GM18951 (cell line): ENCODE data around the gene TEX54.

ENCODE experiments used
- POLR2A ChIP-seq: IDR thresholded peaks from 4 replicates; pipeline ENCODE4 v1.6.1; 2011; ENCODE audit warnings: mild to moderate bottlenecking; ENCODE audit not compliant: insufficient read length, insufficient read depth; ENCODE audit errors: extremely low read depth
- in situ Hi-C: fragments of 300-500 bp; cut with MboI; formaldehyde crosslinking; loops from one replicate; pipeline ENCODE4 v1.12.0; 2022; ENCODE audit warnings: low sequenced_read_pairs, mixed read lengths, inconsistent platforms; ENCODE audit not compliant: unreplicated experiment

Gene TEX54

GRCh38 chr11:62832336-62833234 lies at the start of gene TEX54:
TEX54 (minus strand) TSS chr11:62832841.
- no peak for TF ChIP-seq POLR2A
- in situ Hi-C loops = no loop called here

- in situ Hi-C loops = no loop called here
- TF ChIP-seq POLR2A = no peak
Observed at GRCh38 chr11:62882431-62882749, 49.7 kb upstream of the TEX54 start.

- peak; percentile 43 for TF ChIP-seq POLR2A
- in situ Hi-C loops = no loop called here
Observed at GRCh38 chr11:62881579-62882430, 49.2 kb upstream of the TEX54 start.

GRCh38 chr11:62880803-62881578 lies 48.4 kb upstream of the TEX54 start, which contains the start of gene SLC3A2:
SLC3A2 (plus strand) TSS chr11:62880896; CDS start chr11:62881024, 128 bp downstream.
- peak; percentile 99 for TF ChIP-seq POLR2A
- in situ Hi-C loops = no loop called here

GRCh38 chr11:62880231-62880802 lies 47.7 kb upstream of the TEX54 start:
- in situ Hi-C loops = no loop called here
- no peak for TF ChIP-seq POLR2A

- in situ Hi-C loops = no loop called here
Observed at GRCh38 chr11:62879235-62879978, 46.8 kb upstream of the TEX54 start.

GRCh38 chr11:62876712-62877111 lies 44.1 kb upstream of the TEX54 start:
- no peak for TF ChIP-seq POLR2A
- in situ Hi-C loops = no loop called here

More at GRCh38 chr11:62879235-62879978, 46.8 kb upstream of the TEX54 start:
- no peak for TF ChIP-seq POLR2A

GRCh38 chr11:62875698-62876478 lies 43.2 kb upstream of the TEX54 start:
- in situ Hi-C loops = no loop called here
- TF ChIP-seq POLR2A = no peak

- in situ Hi-C loops = loop anchor here (25.0 kb wide), 1 partner anchor 488 kb away; no protein-coding TSS in a partner anchor
Observed at GRCh38 chr11:62874851-62875250, 42.2 kb upstream of the TEX54 start.

GRCh38 chr11:62865635-62866034 lies 33.0 kb upstream of the TEX54 start:
- in situ Hi-C loops = loop anchor here (25.0 kb wide), 1 partner anchor 478 kb away; no protein-coding TSS in a partner anchor
- TF ChIP-seq POLR2A = no peak

More at GRCh38 chr11:62874851-62875250, 42.2 kb upstream of the TEX54 start:
- TF ChIP-seq POLR2A = no peak
